Activated CD8-positive, alpha-beta memory T cell treated with anti-CD3 and anti-CD28 coated beads for 24 hours (primary cell): ENCODE data around the gene ZFPL1.

Source experiments
- DNase-seq: peaks from one replicate; pipeline ENCODE4 v3.0.0-alpha.2; 2020

ZFPL1 gene

GRCh38 chr11:65083834-65084597 lies at the start of gene ZFPL1, which contains the start of gene CDCA5:
ZFPL1 (plus strand) TSS chr11:65084222; CDS start chr11:65084699, 477 bp downstream.
CDCA5 (minus strand) TSS chr11:65084040; CDS start chr11:65083978, 62 bp downstream.
- DNase-seq: peak; percentile 99

DNA sequence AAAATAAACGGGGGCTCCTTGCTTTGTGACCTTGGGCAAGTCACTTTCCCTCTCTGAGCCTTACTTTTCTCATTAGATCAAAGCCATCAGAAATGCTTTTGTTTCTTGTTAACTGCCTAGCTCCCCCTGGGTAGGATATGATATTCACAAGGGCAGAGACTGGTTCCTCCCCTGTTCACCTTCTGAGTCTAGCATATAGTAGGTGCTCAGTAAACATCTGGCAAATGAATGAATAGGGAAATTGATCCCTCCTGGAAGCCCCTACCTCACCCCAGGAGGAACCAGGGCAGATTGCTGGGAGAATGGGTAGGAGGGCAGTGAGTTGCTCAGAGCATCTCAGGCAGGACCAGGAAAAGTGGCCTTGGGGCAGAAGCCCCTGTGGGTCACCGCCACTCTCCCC lies 49.6 kb upstream of the ZFPL1 start:
- no peak for DNase-seq

DNA sequence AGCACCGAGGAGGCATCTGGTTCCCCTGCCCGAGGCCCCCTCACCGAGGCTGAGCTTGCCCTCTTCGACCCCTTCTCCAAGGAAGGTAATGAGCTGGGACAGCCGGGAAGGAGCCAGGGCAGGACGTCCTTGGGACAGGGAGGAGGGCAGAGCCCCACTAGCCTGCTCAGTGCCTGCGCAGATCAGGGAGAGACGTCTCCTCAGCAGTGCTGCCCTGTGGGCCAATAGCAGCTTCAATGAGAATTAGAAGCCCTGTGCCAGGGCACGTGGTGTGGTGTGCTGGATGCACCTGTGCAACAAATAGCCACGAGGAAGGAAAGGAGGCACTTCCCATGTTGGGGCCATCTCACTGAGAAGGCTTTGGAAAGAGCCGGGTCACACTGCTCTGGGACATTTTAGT lies 48.4 kb upstream of the ZFPL1 start:
- no peak for DNase-seq

- no peak for DNase-seq
Measured at GRCh38 chr11:65036931-65037330, 47.1 kb upstream of the ZFPL1 start.

DNA sequence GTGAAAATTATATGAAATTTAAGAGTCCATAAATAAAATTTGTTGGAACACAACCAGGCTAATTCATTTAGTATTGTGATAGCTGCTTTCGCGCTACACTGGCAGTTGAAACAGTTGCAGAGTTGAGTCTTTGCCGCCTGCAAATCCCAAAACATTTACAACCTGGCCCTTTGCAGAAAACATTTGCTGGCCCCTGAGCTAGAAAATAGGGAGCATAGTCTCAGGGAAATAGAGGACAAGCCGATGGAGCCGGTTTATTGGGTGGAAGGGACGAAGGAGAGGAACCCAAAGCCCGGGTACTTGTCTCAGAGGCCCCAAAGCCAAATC lies 43.5 kb upstream of the ZFPL1 start:
- no peak for DNase-seq

DNA sequence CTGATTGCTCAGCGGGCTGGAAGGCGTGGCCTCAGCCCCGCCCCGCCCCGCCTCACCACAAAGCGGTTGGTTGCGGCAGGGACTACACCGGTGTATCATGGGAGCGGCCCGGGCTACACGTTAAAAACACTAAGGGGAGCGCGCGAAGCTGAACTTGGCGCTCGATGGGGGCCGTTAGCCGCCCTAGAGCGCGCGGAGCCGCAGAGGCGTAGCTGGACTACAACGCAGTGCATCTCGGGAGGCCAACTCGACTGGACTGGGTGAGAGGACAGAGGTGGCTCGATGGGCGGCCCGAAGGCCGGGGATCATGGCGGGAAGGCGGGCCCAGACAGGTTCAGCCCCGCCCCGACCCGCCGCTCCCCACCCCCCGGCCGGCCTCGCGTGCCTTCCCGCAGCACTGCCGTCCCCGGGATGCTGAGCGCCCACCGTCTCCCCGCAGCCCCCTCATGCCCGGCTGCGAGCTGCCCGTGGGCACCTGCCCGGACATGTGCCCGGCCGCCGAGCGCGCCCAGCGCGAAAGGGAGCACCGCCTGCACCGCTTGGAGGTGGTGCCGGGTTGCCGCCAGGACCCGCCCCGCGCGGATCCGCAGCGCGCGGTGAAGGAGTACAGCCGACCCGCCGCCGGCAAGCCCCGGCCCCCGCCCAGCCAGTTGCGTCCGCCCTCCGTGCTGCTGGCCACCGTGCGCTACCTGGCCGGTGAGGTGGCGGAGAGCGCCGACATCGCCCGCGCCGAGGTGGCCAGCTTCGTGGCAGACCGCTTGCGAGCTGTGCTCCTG lies 43.0 kb upstream of the ZFPL1 start, which contains the start of gene SAC3D1:
SAC3D1 (plus strand) TSS at position 364 of the 776 bp plus-strand sequence; CDS start at position 447, 83 bp downstream.
- DNase-seq: peak; percentile 95

DNA sequence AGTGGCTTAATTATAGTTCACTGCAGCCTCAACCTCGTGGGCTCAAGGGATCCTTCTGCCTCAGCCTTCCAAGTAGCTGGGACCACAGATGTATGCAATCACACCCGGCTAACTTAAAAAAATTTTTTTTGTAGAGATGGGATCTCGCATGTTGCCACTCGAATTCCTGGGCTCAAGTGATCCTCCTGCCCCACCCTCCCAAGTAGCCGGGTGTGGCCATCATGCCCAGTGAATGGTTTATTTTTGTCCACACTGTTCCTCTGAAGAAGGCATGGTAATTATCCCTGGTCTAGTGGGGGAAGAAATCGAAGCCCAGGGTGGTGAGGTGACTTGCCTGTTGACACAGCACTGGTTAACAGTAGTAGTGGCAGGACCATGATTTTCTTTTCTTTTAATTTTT lies 41.1 kb upstream of the ZFPL1 start:
- no peak for DNase-seq

DNA sequence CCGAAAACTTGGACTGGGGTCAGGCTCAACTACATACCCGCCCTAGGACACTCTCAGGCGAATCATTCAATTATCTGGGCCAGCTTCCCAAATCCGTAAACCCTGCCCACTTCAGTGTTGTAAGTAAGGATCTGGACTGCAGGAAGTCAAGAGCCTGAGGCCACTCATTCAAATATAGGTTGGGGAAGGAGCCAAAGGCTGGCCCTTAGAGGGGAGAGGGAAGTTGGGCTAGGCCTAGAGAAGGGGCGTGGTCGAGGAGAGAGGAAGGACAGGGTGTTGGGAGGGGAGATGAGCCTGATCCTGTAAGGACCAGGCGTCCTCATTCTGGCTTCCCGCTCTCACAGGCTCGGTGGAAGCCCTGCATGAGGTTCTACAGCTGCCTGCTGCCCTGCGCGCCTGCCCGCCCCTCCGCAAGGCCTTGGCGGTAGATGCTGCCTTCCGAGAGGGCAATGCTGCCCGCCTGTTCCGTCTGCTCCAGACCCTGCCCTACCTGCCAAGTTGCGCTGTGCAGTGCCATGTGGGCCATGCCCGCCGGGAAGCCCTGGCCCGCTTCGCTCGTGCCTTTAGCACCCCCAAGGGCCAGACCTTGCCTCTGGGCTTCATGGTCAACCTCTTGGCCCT lies 40.0 kb upstream of the ZFPL1 start:
- no peak for DNase-seq

GRCh38 chr11:65045061-65045460 lies 39.0 kb upstream of the ZFPL1 start:
- no peak for DNase-seq

GRCh38 chr11:65045728-65046127 lies 38.3 kb upstream of the ZFPL1 start:
- DNase-seq: no peak

DNA sequence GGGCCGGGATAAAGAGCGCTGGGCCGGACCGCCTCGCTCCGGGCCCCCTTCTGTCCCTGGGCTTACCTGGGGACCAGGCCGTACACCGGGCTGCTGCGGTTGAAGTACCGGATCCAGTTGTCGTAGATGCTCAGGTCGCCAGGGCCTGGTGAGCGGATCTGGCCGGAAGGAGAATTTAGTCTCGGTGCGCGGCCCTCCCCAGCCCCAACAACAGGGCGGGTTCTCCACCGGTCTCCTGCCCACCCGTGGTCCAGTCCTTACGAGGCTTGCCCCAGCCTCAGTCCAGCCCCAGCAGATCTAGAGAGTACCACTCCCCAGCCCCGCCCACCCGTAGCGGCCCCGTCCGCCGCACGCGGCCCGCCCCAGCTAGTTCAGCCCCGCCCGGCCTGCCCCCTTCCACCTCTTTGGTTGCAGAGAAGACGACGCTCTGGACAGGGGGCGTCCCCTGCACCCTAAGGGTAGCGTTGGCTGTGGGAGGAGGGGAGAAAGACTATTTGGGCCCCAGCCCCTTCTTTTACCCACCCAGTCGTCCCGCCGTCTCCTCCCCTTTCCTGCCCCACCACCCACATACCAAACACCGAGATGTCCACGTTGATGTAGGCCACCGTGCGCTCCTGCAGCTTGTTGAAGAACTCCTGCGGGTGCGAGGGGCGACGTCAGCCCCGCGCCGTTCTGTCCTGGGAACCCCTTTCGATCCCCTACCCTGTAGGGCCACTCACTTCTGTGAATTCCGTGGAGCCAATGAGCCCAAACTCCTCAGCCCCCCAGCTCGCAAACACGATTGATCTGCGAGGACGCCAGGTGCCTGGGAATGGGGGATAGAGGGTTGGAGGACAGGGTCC lies 36.2 kb upstream of the ZFPL1 start:
- peak; percentile 68 for DNase-seq

GRCh38 chr11:65051398-65051858 lies 32.6 kb upstream of the ZFPL1 start:
- DNase-seq: no peak

DNA sequence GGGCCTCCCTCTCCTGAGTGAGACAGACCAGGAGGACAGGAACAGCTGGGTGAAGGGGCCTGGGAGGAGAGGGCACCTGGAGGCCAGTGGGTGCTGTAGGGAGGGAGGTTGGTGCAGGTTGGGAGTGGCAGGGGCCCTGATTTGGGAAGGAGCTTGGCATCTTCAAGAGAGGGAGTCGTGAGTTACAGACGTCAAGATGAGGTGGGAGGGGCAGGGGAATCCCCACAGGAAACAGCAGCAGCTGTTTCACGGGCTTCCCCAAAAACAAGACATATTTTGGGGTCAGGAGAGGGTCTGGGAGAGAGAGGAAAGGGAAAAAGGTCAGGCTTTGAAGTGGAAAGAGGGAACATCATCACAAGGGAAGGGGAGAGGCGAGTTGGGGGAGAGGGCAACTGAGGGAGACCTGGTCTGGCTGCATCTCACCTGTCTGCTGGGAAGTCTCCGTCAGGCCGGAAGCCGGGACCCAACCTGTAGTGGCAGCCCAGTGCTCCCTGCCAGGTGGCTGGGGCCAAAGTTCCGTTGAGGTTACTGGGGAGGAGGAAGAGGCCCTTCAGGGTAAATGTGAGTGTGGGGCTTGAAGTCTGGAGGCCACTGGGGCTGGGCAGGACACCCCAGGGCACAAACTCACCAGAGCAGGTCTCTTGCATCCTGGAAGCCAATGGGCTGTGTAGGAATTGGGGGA lies 30.1 kb upstream of the ZFPL1 start:
- no peak for DNase-seq

DNA sequence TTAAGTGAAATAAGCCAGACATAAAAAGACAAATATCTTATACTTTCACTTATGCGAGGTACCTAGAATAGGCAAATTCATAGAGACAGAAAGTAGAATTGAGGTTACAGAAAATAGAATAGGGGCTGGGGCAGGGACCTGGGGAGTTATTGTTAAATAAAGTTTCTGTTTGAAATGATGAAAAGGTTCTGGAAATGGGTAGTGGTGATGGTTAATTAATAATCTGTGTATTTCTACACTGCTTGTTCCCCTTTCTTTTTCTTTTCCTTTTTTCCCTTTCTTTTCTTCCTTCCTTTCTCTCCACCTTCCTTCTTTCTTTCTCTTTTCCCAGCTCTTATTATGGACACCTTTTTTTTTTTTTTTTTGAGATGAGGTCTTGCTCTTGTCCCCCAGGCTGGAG lies 28.5 kb upstream of the ZFPL1 start:
- DNase-seq: no peak

- no peak for DNase-seq
Measured at GRCh38 chr11:65056999-65057398, 27.0 kb upstream of the ZFPL1 start.

DNA sequence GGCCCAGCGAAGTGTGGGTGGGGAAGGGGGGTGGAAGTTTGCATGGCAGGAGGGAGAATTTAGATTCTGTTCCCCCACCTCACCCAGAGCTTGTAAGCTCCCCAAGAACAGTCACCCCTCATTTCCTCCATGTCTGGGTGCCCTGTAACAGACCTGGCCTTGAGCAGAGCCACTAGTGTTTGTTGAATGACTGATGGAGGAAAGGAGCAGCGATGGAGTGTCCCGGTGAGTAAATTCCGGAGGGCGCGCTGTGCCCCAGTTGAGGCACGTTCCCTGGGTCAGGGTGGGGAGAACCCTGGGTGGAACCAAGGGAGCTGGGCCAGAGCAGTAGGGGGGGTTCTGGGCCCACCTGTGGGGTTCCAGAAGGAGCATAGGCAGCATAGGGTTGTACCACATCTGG lies 26.5 kb upstream of the ZFPL1 start:
- DNase-seq: no peak

GRCh38 chr11:65058012-65058411 lies 26.0 kb upstream of the ZFPL1 start:
- DNase-seq: no peak

GRCh38 chr11:65058419-65059054 lies 25.5 kb upstream of the ZFPL1 start, which contains the start of gene NAALADL1:
NAALADL1 (minus strand) TSS chr11:65058553; CDS start chr11:65058521, 32 bp downstream.
- no peak for DNase-seq

GRCh38 chr11:65059523-65059922 lies 24.5 kb upstream of the ZFPL1 start:
- DNase-seq: no peak

DNA sequence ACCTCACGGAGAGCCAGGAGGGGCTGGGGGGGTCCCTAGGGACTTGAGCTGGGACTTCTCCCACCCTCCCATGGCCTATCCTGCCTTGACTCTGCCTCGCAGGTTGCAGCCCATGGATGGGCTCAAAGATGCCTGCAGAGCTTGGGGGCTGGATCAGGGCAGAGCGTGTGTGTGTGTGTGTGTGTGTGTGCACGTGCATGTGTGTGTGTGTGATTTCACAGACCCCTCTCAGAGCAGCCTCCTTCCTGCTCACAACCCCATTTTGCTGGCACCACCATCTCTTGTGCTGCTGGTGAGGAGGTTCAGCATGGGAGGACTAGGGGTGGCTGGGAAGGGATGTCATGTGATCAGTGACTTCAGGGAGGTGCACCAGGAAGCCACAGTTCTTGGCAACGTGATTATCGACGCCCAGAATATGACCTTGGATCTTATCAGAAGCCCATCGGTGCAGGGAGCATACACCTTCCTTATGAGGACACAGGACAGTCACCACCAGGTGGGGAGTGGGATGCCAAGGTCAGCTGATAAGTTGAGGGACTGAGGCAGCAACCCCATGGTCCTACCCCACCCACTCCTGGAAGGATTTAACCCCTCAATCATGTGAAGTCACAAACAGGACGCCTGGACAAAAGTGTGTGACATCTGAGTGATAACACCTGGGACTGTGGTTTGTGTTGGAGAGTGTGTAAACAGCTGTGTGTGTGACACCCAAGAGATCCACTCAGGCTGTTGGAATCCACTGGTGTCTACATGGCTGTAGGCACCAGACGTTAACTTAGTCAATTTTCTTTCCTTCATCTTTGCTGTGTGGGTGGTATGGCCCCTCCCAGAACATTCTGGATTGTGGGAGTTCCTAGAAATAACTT lies 23.8 kb upstream of the ZFPL1 start:
- DNase-seq: no peak
